Skeletal muscle satellite cell (primary cell): ENCODE measurements around the gene GFRA1.
"Not testable (repeated sequence)": the region's sequence is repeated elsewhere in the genome, so short reads cannot be mapped to it uniquely, and the experiment has no call there.

ENCODE experiments used
- H3K27me3 ChIP-seq: 2 replicates; pipeline ENCODE4 v1.7.0; 2013; ENCODE audit warnings: low read length; ENCODE audit not compliant: control insufficient read depth, insufficient read depth
- H3K36me3 ChIP-seq: 2 replicates; pipeline ENCODE4 v1.7.0; 2013; ENCODE audit warnings: mild to moderate bottlenecking, control low read depth, low read length; ENCODE audit not compliant: insufficient read depth
- H3K4me1 ChIP-seq: 2 replicates; pipeline ENCODE4 v1.7.0; 2013; ENCODE audit warnings: low read length; ENCODE audit not compliant: control insufficient read depth, insufficient read depth
- H3K4me2 ChIP-seq: 2 replicates; pipeline ENCODE4 v1.7.0; 2013; ENCODE audit warnings: mild to moderate bottlenecking, low read length
- H3K4me3 ChIP-seq: 2 replicates; pipeline ENCODE4 v1.7.0; 2013; ENCODE audit warnings: low read length
- H3K9ac ChIP-seq: 2 replicates; pipeline ENCODE4 v1.7.0; 2013; ENCODE audit warnings: mild to moderate bottlenecking, low read depth, low read length, moderate library complexity
- H3K9me3 ChIP-seq: replicated peaks from 2 replicates; pipeline ENCODE4 v1.7.0; 2013; ENCODE audit warnings: mild to moderate bottlenecking, control low read depth, low read length

GFRA1 gene

DNA sequence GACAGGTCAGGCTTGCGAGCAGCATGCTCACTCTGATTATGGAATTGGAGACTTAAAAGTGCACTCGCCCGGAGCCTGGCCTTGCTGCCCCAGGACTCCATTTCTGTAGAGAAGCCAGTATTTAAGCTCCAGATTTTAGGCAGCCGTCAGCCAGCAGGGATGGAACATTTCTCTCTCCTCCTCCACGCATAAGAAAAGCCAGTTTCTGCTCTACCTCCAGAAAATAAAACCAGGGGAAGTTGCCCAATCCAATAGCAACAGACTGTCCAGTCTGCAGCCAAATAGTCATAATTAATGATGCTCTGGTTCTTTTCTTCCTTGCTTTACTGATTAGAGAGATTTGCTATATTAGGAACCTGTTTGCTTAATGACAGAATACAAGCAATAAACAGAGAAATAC is 203.2 kb downstream of the GFRA1 start:
- Histone ChIP-seq H3K9ac (no peak overlapping the region), H3K4me2 (no peak overlapping the region), H3K4me1 (no peaks in the 10 kb centered on the region), H3K27me3 (no peaks in the 10 kb centered on the region), H3K4me3 (no peak overlapping the region), H3K9me3 (no peaks in the 10 kb centered on the region), H3K36me3 (no peaks in the 10 kb centered on the region)

GRCh38 chr10:116067825-116068224 is 205.2 kb downstream of the GFRA1 start:
- H3K4me1 ChIP-seq: no peaks in the 10 kb centered on the region
- no peak overlapping the region for H3K4me3 ChIP-seq
- no peaks in the 10 kb centered on the region for H3K27me3 ChIP-seq
- H3K9ac ChIP-seq: no peak overlapping the region
- H3K9me3 ChIP-seq: no peaks in the 10 kb centered on the region
- no peak overlapping the region for H3K4me2 ChIP-seq
- no peaks in the 10 kb centered on the region for H3K36me3 ChIP-seq

GRCh38 chr10:116063107-116063506 is 209.9 kb downstream of the GFRA1 start:
- no peaks in the 10 kb centered on the region for H3K36me3 ChIP-seq
- no peaks in the 10 kb centered on the region for H3K27me3 ChIP-seq
- no peaks in the 10 kb centered on the region for H3K9me3 ChIP-seq
- H3K4me1 ChIP-seq: no peaks in the 10 kb centered on the region
- H3K4me2 ChIP-seq: no peak overlapping the region
- no peak overlapping the region for H3K4me3 ChIP-seq
- no peak overlapping the region for H3K9ac ChIP-seq

DNA sequence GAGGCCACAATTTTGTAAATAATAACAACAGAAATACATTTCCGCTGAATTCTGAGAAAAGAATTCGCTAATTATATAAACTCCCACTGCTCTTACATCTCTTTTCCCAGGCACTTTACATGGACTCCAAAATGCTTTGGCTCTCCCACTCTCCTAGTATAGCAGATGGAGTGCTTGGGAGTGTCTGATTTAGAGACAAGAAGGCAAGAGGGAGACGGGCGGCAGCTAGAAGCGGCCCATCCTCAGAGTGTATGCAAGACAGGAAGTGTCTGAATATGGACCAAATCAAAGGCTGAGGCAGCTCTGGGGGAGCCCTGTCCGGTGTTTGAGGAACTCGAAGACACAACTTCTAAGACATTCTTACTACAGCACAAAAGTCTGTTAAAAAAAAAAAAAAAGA is 212.1 kb downstream of the GFRA1 start:
- Histone ChIP-seq H3K4me2 (no peak overlapping the region), H3K4me3 (no peak overlapping the region), H3K9me3 (no peaks in the 10 kb centered on the region), H3K27me3 (no peaks in the 10 kb centered on the region), H3K36me3 (no peaks in the 10 kb centered on the region), H3K4me1 (peaks cover 1% of the 10 kb centered on the region), H3K9ac (no peak overlapping the region)

GRCh38 chr10:116059320-116059719 is 213.7 kb downstream of the GFRA1 start:
- H3K9ac ChIP-seq: no peak overlapping the region
- H3K4me2 ChIP-seq: no peak overlapping the region
- no peaks in the 10 kb centered on the region for H3K27me3 ChIP-seq
- no peaks in the 10 kb centered on the region for H3K36me3 ChIP-seq
- H3K4me3 ChIP-seq: no peak overlapping the region
- H3K4me1 ChIP-seq: peaks cover 5% of the 10 kb centered on the region
- H3K9me3 ChIP-seq: no peaks in the 10 kb centered on the region

DNA sequence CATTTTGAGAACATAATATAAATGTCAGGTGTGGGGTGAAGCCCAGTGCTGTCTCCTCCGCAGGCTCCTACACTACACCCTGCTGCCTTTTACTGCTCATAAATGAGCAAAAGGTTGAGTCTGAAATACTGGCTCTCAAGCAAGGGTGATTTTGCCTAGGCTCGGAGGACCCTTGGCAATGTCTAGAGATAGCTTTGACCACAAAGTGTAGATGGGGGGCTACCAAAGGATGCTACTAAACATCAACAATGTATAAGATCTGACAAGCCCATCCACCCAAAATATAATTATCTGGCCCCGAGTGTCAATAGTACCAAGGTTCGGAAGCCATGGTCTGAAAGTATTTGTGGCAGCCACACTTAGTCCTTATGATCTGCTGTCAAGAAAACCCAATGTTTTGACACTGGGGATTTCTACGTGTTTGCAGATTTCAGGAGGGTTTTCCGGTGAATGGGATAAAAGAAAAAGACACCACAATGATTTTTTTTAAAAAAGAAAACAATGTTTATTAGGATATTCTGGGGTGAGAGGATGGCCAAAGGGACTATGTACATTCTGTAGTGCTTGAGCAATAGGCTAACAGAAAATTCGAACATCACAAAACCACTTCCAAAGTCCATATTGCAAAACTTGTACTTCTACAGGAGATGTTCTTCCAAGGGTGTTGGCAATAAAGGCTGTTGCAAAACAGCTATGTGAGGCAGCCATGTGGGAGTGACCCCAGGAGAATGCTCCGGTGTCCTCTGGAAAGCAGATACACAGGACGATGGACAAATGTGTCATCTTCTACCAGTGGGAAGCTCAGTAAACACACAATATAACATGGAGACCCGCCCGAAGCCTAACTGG is 216.3 kb downstream of the GFRA1 start:
- H3K4me1 ChIP-seq: peaks cover 5% of the 10 kb centered on the region
- H3K9ac ChIP-seq: no peak overlapping the region
- H3K27me3 ChIP-seq: no peaks in the 10 kb centered on the region
- no peak overlapping the region for H3K4me3 ChIP-seq
- no peaks in the 10 kb centered on the region for H3K36me3 ChIP-seq
- no peaks in the 10 kb centered on the region for H3K9me3 ChIP-seq
- H3K4me2 ChIP-seq: no peak overlapping the region

GRCh38 chr10:116055917-116056252 is 217.1 kb downstream of the GFRA1 start:
- H3K4me2 ChIP-seq: no peak overlapping the region
- no peaks in the 10 kb centered on the region for H3K36me3 ChIP-seq
- no peaks in the 10 kb centered on the region for H3K9me3 ChIP-seq
- H3K4me1 ChIP-seq: peaks cover 5% of the 10 kb centered on the region
- H3K9ac ChIP-seq: no peak overlapping the region
- H3K4me3 ChIP-seq: no peak overlapping the region
- no peaks in the 10 kb centered on the region for H3K27me3 ChIP-seq

DNA sequence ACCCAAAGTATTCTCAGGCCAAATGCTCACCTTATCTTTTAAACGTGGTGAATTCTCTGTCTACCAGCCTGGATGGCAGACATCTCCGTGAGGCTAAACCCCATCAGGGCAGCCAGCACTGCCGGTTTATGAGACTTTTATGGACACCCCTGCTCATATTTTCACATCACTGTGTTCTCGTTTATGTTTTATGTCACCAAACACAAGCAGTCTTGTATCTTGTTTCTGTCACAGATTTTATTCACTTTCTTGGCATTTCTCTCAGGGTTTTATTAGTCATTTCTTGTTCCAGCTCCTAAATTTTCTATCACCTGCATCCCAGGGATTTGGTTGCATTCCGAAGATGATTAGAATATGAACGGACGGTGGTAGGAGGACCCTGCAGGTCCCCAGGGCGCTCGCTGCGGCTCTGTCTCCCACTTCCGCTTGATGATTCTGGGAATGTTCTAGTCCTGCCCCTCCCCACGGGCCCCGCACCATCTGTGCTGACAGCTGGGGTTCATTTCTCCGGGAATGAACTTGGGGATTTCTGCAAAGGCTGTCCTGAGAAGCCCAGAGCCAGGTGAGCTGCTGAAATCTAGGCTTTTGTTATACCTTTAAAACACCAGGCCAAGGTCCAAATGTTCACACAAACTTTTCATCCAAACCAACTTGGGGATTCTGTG is 217.6 kb downstream of the GFRA1 start:
- Histone ChIP-seq H3K36me3 (no peaks in the 10 kb centered on the region), H3K9me3 (no peaks in the 10 kb centered on the region), H3K4me1 (peaks cover 5% of the 10 kb centered on the region), H3K9ac (no peak overlapping the region), H3K4me3 (no peak overlapping the region), H3K4me2 (no peak overlapping the region), H3K27me3 (no peaks in the 10 kb centered on the region)

DNA sequence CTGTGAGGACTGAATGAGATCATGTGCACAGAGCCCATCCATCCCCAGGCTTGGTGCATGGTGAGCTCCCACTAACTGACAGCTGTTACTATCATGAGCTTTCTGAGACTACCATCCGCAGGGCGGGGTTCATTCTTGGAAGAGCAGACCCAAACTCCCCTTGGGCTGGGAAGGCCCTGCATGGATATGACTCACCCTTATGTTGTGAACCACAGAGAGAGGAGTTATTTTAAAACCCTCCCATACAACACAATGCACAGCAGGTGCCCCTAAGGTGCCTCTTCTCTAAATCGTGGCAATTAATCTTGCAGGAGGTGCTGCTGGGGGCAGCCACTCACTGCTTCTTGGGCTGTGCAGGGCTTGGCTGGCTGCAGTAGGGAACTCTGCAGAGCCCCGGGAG is 219.1 kb downstream of the GFRA1 start:
- H3K4me2 ChIP-seq: no peak overlapping the region
- no peaks in the 10 kb centered on the region for H3K27me3 ChIP-seq
- H3K4me1 ChIP-seq: peaks cover 5% of the 10 kb centered on the region
- H3K36me3 ChIP-seq: no peaks in the 10 kb centered on the region
- no peaks in the 10 kb centered on the region for H3K9me3 ChIP-seq
- no peak overlapping the region for H3K4me3 ChIP-seq
- H3K9ac ChIP-seq: no peak overlapping the region

GRCh38 chr10:116053009-116053730 is 219.8 kb downstream of the GFRA1 start:
- H3K9me3 ChIP-seq, H3K9ac ChIP-seq, H3K4me3 ChIP-seq, H3K4me1 ChIP-seq, H3K4me2 ChIP-seq, H3K27me3 ChIP-seq, H3K36me3 ChIP-seq: not testable (repeated sequence)

DNA sequence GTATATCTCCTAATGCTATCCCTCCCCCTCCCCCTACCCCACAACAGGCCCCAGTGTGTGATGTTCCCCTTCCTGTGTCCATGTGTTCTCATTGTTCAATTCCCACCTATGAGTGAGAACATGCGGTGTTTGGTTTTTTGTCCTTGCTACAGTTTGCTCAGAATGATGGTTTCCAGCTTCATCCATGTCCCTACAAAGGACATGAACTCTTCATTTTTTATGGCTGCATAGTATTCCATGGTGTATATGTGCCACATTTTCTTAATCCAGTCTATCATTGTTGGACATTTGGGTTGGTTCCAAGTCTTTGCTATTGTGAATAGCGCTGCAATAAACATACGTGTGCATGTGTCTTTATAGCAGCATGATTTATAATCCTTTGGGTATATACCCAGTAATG is 220.5 kb downstream of the GFRA1 start:
- H3K4me3 ChIP-seq, H3K36me3 ChIP-seq, H3K27me3 ChIP-seq, H3K4me1 ChIP-seq, H3K9me3 ChIP-seq, H3K9ac ChIP-seq, H3K4me2 ChIP-seq: not testable (repeated sequence)
